NCI-H146 treated with DMSO at 0.1 percent for 48 hours (cell line): ENCODE data around the gene GALNT7.

Experiments used
- DNase-seq: peaks from one replicate; lab custom pipeline; 2025; ENCODE audit not compliant: unreplicated experiment; lab: John Stamatoyannopoulos, UW

GALNT7 gene

DNA sequence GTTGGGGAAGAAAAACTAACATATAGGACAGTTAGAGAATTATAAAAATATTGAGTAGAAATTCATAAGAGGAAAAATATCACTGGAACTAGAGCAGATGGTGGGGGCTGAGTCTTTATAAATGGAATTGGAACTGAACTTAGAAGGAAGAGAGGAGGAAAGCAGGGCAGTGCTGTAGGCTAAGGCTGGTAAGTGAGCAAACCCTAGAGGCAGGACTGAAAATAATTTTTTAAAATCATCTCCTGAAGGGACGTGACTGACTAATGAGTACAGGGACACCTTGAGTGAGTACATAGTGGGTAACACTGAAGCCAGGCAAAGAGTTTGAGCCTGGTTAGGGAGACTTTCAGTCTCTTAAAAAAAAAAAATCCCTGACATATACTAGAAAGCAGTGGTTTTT is 63.3 kb downstream of the GALNT7 start:
- DNase-seq: no peak

DNA sequence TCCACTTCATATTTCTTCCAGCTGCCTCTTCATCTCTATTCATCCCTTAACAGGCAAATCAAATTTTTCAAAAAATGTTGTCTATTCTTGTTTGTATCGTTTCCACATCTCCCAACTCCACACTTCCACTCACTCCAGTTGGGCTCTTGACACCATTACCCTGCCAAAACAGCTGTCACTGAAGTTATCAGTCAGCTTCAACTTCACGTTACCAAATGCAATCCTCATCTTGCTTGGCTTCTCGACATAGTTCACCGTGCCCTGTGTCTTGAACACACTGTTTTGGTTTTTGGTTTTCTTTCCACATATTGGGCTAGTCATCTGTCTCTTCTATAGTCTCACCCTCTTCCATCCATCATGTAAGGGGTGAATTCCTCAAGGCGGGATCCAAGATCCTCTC is 65.2 kb downstream of the GALNT7 start:
- no peak for DNase-seq

DNA sequence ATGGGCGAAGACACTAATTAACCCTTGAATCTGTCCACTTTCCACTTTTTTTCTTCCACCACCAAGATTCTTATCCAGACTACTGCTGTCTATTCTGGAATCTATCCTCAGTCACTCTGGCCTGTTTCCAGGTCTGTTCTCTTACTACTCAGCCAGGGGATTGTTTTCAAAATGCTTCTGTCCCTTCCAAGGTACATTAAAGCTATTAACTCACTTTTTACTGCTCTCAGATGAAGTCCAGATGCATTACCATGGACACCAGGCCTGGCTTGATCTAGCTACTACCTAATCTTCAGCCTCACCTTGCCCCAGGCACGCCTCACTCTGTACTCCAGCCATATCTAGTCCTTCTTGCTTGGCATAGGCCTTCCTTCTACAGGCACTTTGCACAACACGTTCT is 66.4 kb downstream of the GALNT7 start:
- no peak for DNase-seq

DNA sequence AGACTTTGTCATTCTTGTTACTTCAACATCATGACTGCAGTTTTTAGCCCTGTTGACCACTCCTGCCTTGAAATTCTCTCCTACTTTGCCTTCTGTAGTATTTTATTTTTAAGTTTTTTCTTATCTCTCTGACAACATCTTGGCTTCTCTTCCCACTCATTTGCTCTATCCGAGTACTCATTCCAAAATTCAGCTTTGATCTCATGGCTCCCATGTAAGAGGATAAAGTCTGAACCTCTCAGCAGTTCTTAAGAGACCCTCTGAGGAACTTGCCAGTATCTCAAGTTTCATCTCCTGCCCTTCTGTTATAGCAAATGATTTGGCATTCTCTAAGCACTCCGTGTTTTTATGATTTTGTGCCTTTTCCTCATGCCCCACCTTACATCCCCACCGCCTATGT is 67.7 kb downstream of the GALNT7 start:
- no peak for DNase-seq

DNA sequence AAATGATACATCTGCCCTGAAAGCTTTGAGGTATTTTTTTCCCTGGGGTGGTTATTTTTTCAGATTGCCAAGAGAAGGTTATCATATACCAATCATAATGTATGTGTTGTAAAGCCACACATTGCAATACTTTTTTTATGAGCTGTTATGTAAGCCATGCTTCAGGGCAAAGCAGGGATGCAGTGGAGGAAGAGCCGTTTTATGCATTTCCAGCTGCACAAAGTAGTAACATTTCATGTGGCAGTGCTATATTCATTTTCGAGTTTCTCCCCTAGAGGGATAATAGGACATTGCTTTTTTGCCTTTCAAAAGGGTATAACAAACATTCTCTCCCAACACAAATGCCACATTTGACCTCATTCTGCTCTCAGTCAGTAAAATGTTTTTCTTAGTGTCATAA is 68.5 kb downstream of the GALNT7 start:
- DNase-seq: no peak

DNA sequence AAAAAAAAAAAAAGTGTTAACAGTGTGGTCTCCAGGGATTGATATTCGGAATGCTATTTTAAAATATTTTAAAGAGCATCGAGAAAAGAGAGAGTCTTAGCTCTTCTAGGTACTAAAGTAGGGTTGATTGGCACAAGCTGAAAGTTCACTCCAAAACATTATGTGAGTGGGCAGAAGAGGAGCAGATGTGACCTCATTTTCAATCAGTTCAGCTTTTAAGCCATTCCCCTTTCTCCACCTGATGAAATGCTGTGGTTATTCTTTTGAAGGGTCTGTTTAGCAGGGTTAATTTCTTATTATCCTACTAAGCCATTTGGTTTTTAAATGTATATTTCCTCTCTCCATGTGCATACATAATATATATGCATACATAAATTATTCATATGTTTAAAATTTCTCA is 69.2 kb downstream of the GALNT7 start:
- no peak for DNase-seq

DNA sequence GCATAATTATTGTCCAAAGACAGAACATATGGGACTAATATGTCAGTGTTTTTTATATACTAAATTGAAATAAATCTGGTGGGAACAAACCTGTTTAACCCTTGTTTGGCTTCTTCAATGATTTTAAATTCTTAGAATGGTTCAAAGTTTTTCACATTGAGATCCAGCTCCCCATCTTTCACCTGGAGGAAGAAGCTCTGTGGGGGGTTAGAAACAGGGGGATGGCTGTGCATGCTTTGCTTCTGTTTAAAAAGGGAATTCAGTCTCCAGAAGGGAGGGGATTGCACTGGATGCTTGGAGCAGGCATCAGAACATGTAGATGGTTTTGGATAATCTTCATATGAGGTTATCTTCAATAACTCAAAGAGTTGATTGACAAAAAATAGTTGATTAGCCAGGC is 72.1 kb downstream of the GALNT7 start:
- no peak for DNase-seq

DNA sequence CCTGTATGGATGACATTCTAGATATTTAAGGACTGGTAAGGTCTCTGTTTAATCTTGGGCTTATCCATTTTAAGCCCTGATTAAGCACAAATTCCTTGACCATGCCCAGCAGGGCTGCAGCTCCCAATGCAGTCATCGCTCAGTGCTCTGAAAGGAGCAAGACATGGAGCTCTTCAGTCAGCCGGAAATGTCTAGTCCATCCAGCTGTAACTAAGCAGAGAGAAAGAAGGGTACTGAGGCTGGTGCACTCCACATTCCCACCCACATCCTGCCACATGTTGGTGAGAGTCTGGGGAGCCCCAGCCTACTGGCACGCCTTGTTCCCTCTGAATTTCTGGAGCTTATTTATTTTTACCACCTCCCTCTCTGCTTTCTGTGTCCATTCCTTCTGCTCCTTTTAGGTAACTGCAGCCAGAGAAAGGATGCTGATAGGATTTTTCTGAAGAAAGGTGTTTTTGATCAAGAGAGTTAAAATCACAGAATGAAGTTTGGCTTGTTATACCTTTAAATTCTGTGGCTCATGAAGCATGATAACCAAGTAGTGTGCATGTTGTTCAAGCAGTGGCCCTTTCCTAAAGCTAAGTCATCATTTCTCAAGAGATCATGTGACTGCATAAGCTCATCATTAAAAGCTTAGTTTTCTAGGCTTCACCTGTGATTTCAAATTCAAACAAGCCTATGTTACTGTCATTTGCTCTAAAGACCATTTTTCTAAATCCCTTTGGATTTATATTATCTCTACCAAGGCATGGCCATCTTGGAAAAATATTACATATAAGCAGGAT is 74.0 kb downstream of the GALNT7 start:
- no peak for DNase-seq

DNA sequence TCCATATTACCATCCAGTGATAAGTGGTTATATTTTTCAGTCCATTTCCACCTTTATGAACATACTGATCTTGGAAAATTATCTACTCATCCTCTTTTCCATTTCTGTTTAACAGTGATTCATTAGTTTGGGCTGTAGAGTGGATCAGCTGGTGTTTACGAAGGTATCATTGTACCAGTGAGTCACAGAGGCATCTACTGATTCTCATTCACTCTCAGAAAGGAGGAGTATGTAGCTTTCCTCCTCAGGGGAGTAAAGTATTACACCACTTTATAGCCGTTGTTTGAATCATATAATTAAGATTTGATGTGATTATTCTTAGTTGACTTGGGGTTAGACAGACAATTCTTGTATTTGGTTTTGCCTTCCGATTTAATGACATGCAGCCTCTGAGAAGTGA is 74.7 kb downstream of the GALNT7 start:
- DNase-seq: no peak

DNA sequence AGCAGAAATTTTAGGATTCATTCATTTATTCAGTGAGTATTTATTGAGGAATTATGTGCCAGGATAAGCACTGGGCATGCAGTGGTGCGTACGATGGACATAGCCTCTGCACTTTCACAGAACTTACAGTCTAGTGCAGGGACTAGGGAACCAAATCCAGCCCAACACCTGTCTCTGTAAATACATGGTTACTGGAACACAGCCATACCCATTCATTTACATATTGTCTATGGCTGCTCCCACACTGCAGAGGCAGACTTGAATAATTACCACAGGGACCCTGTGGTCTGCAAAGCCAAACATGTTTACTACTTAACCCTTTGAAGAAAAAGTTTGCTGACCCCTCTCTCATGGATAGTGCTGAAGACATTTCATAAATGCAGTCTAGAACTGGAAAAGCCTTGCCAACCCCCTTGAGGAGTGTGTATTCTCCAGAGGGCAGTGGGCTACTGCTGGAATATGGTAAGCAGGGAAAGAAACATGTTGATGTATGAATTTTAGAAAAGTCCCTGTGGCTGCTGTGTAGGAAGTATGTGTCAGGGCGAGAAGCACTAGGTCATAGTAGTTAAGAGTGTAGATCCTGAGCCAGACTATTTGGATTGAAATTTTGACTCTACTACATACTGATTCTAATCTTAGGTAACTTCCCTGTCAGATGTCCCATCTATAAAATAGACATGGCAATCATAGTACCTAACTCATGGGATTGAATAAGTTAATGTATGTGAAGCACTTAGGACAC is 75.5 kb downstream of the GALNT7 start:
- peak; percentile 11 for DNase-seq

DNA sequence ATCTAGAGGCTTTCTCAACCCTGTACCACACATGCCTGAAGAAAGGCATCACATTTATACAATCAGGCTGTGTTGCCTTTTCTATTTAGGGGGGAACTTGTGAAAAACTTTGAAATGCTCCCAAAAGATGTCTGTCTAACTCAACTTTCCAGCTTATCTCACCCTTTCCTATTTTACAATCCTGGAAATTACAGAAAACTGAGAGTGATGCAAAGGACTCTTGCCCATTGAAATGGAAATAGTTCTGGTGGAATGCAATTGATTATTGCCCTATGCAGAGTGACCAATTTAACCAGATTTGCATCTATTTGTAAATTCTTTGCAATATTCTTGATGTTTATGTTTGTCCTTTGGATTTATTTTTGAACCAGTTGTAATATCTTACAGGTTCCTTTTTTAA is 77.3 kb downstream of the GALNT7 start:
- no peak for DNase-seq

DNA sequence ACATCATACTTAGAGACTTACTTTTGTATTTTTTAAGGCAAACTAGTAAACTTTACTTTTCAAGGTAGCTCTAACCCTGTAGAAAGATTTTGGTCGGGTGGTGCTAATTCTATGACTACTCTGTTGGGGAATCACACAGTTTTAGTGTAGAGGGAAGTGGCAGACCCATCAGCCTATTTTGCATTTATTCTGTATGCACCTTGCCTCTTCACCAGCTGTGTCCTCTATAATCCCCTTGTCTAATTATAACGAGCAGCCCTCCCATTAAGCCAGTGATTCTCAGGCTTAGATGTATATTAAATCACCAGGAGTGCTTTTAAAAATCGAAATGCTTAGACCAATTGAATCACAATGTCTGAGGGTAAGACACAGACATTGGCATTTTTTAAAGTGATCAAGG is 78.1 kb downstream of the GALNT7 start:
- DNase-seq: no peak

DNA sequence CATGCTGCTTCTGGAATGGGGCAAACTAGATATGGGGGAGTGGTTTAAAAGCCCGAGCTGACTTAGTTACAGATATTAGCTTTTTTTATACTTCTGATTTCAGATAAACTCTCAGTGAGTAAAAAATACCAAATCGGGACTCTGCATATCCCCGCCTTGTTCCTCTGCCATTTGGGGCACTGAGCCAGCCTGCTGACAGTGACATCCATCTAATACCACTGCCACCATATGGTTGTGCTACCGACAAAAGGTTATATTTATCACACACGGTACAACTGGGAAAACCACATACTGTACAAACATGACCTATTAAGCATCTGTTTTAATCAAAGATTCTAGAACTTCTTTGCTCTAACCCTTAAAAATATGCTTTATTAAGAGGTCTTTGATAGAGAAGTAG is 78.7 kb downstream of the GALNT7 start:
- no peak for DNase-seq

DNA sequence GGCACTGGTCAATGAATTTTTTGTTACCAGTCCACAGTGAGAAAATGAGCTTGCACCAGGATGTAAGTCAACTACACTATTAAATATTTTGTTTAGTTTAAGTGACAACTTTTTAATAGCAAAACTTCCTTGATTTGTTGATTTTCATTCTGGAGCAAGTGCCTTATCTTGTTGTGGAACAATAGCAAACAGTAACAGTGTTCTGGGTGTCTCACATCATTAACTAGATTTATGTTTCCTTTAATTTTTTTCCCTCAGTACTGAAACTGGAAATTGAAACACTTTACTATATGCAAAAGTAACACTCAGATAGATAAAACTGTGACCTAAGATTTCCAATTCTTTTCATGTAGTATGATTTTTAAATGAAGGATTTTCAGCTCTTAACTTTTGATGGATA is 80.1 kb downstream of the GALNT7 start:
- no peak for DNase-seq

DNA sequence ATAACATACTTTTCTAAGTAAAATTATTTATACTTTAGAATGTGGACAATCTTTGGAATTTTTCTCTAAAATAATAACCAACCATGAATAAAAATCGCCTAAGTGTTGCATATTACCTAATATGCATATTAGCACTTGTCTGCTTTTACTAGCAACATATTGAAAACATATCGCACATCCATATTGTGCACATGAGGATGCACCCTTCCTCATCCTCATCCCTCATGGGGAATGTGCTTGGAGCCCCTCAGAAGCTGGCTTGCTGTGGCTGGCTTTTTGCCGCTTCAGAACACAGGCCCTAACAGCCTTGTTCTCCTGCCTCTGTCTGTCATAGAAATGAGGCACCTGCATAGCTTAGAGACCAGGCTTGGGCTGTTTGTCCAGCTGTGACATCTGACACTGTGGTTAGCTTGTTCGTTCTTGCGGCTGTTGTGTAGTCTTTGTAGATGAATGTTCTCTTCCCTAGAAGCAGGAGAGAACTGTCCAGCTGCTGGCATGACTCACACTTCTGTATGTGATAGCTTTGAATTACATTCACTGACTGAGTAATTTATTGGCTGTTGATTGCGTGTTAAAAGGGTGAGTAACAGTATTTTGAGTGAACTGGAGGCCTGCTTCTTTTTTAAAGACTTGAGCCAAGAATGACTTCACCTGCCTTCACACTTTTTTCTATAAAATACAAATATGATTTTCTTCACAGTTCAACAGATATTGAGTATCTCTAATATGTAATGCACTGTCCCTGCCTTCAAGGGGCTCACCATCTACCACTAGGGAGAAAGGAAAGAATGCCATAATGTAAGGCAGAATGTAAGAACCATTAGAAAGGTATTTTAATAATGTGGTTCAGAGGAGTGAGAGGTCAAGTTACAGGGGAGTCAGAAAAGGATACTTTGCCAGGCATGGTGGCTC is 83.7 kb downstream of the GALNT7 start:
- DNase-seq: peak; percentile 94

DNA sequence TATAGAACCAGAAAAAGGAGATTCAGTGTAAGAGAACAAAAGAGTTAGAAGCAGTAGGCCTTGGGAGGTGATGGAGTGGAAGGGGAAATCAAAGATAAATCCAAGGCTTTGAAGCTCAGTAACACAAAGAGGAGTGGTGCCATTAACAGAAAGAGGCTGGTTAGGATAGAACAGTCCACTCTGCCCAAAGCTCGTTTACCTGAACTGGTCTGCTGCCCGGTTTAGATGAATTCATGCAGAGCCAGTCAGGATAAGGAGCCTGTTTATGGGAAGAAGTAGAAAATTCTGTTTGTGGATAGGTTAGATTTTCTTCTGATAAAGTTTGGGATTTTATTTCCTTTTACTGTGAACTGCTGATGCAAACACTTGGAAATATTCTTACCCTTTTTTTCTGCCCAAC is 85.0 kb downstream of the GALNT7 start:
- DNase-seq: no peak

DNA sequence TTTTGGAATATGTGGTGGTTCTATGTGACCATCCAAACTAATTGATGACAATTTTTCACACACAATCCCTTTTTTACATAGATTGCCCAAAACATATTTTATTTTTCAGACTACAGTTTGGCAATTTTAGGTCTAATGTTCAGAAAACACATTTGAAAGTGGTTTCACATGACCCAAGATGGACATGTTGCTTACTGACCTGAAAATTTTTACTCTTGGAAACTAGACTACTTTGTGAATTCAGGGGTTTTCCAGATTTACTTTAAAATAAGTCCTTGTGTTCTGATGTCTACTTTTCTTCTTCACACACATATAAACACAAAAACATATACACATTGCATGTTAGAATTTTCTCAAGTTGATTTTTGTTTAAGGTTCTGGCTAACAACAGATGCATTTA is 86.0 kb downstream of the GALNT7 start:
- no peak for DNase-seq

DNA sequence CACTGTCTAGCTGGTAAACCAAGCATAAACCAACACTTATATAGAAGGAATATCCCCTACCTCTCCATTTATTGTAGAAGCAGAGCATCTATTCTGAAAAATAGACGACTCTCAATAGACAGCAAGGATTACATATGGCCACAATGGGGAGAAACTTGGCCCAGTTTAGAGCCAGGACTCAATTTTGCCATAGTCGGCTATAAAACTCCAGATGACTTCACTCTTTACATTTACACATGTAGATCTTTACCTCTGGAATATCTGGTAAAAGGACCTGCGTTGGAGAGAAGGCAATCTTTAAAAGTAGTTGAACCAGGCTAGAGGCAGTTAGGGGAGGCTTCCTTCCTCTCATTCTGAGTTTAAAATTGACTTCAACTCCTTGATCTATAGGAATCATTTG is 88.2 kb downstream of the GALNT7 start:
- DNase-seq: no peak

DNA sequence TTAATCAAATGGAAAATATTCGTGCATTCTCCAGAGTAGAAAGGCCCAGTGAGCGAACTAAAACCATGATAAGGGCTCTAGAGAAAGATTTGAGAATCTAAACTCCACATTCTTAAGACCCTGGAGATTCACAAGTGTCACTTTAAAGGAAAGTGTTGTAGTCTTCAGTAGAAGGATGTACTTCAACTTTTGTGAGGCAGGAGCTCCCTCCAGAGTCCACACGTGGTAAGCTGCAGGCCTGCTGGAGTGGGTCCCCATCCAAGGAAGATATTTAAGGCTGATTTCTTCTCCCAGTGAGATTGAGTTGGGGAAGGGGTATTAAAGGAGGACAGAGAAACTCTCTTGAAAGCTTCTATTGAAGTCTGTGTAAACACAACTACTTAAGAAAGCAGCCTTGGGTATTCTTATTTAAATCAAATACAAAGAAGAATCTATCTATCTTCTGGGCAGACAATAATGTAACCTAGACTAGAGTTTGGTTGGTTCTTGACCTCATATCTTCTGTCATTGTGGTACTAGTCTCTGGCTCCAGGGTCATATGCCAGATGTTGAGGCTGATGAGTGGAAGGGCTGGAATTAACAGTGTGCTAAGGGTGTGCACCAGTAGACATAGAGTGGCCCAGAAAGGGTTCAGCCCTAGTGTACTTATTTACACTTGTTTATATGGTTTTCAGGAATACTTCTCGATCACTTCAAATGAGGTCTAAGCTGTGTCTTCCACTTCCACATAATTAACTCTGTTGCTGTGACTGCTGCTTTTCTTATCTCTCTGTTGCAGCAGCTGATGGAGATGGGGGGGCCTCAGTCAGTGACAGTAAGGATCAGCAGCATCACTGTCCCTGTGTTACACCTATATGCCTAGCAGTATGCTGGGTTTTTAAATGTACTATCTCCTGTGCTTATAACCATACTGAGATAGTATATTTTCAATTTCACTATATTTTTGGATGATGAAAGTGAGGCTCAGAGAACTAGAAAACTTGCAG is 89.4 kb downstream of the GALNT7 start:
- no peak for DNase-seq

DNA sequence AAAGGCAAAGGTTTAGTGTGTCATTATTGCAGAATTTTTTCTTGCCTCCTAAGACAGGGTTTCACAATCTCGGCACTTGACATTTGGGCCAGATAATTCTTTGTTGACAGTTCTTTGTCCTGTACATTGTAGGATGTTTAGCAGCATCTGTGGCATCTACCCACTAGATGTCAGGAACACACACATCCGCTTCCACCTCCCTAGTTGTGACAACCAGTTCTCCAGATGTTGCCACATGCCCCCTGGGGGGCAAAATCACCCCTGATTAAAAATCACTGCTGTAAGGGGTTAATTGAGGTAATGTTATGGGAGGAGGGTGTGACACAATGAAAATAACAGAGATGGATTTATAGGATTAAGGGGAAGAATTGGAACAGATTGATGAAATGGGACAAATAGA is 90.3 kb downstream of the GALNT7 start:
- no peak for DNase-seq

DNA sequence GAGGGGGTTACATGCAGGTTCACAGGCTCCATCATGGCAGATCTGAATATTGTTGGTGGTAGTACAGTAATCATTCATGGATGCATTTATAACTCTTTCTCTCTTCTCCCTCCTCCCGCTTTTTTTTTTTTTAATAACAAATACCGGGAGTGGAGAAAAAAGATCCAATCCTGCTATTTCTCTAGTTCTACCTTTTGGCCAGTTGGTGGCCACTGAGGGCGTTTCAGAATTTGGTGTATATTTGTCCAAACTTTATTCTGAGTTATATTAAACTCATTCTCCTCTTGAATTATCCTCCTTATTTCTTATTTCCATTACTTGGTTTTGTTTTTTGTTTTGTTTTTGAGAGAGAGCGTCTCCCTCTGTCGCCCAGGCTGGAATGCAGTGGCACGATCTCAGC is 90.7 kb downstream of the GALNT7 start:
- no peak for DNase-seq
